ENCODE measurements around the gene NTMT2. TPM values are rescaled to one million over a fixed set of nuclear protein-coding genes. Genes with fewer than 3 reads are reported as not detected.

Gene NTMT2
- total and polyA plus RNA-seq, 2 donors (not counting 1 experiment from before 2014, with no cell fraction given) = not detected

DNA sequence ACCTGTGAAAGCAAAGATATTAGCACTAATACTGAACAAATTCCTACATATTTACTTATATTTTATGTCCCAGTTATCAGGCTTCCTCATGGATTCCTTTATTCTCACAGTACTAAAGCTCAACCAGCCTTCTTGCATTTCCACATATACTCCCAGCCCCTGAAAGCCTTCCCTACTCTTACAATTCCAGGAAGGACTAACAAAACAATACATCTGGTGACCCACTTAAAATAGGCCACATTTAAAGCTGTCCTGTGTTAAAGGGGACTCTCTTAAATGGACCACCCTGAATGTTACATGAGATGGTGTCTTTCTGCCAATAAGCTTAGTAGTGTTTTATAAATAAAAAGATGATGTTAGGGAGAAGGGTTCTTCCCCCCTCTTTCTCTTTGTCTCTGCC is 54.4 kb downstream of the NTMT2 start:
- CTCF ChIA-PET = no interaction called here
- no peak for DNase-seq
- Mint-ChIP-seq H3K9me3 (ENCODE audit: insufficient read depth) (no peaks in the 10 kb centered on the region), H3K27ac (no peak overlapping the region), H3K27me3 (peaks cover 25% of the 10 kb centered on the region), H3K4me1 (no peaks in the 10 kb centered on the region), H3K4me3 (no peak overlapping the region)
- TF ChIP-seq, protein P1, sequence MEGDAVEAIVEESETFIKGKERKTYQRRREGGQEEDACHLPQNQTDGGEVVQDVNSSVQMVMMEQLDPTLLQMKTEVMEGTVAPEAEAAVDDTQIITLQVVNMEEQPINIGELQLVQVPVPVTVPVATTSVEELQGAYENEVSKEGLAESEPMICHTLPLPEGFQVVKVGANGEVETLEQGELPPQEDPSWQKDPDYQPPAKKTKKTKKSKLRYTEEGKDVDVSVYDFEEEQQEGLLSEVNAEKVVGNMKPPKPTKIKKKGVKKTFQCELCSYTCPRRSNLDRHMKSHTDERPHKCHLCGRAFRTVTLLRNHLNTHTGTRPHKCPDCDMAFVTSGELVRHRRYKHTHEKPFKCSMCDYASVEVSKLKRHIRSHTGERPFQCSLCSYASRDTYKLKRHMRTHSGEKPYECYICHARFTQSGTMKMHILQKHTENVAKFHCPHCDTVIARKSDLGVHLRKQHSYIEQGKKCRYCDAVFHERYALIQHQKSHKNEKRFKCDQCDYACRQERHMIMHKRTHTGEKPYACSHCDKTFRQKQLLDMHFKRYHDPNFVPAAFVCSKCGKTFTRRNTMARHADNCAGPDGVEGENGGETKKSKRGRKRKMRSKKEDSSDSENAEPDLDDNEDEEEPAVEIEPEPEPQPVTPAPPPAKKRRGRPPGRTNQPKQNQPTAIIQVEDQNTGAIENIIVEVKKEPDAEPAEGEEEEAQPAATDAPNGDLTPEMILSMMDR (IDR thresholded peaks at IDR 0.05) = no peak
- no peak for TF ChIP-seq EZH2 (IDR thresholded peaks at IDR 0.05; ENCODE audit: borderline replicate concordance, insufficient read depth, low read depth, low read length, poor library complexity, severe bottlenecking)
- H2AFZ ChIP-seq (ENCODE audit: insufficient read depth, low read depth, low read length, poor library complexity, severe bottlenecking) = no peak overlapping the region
- no peaks in the 10 kb centered on the region for H3K79me2 ChIP-seq (ENCODE audit: control insufficient read depth, insufficient read depth, low read length)
- H3K9ac ChIP-seq (ENCODE audit: low read length) = no peak overlapping the region
- no peaks in the 10 kb centered on the region for H4K20me1 ChIP-seq (ENCODE audit: control insufficient read depth, insufficient read depth, low read length, poor library complexity, severe bottlenecking)
- POLR2A ChIA-PET = no interaction called here
- H3K36me3 ChIP-seq (replicated peaks in 1 of 2; ENCODE audit: control extremely low read depth in 1 of 2, control insufficient read depth in 1 of 2, extremely low read depth in 1 of 2, insufficient read depth in 2 of 2, low read length in 1 of 2) = no peaks in the 10 kb centered on the region
- H3K4me2 ChIP-seq (replicated peaks; ENCODE audit: low read depth, low read length, poor library complexity, severe bottlenecking) = no peak overlapping the region
- no peak for ATAC-seq (ENCODE audit: low read depth)
- no peak overlapping the region for H3K27ac ChIP-seq (ENCODE audit: low read length in 2 of 2)
- no peaks in the 10 kb centered on the region for H3K9me3 ChIP-seq (ENCODE audit: control extremely low read depth in 1 of 3, control insufficient read depth in 2 of 3, insufficient read depth in 1 of 3, low read length in 2 of 3)
- no peak overlapping the region for H3K4me3 ChIP-seq (ENCODE audit: control extremely low read depth in 1 of 5, extremely low read depth in 1 of 5, insufficient read depth in 1 of 5, low read depth in 2 of 5, low read length in 4 of 5)
- no peaks in the 10 kb centered on the region for H3K4me1 ChIP-seq (ENCODE audit: control insufficient read depth in 2 of 2, insufficient read depth in 2 of 2, low read length in 2 of 2)
- intact Hi-C loops (cut with micrococcal nuclease) = no loop called here
- H3K27me3 ChIP-seq (replicated peaks in 1 of 4; ENCODE audit: control extremely low read depth in 1 of 4, control insufficient read depth in 3 of 4, insufficient read depth in 4 of 4, low read length in 3 of 4) = peaks cover 0 to 3% (median 1%) of the 10 kb centered on the region in 4 experiments

DNA sequence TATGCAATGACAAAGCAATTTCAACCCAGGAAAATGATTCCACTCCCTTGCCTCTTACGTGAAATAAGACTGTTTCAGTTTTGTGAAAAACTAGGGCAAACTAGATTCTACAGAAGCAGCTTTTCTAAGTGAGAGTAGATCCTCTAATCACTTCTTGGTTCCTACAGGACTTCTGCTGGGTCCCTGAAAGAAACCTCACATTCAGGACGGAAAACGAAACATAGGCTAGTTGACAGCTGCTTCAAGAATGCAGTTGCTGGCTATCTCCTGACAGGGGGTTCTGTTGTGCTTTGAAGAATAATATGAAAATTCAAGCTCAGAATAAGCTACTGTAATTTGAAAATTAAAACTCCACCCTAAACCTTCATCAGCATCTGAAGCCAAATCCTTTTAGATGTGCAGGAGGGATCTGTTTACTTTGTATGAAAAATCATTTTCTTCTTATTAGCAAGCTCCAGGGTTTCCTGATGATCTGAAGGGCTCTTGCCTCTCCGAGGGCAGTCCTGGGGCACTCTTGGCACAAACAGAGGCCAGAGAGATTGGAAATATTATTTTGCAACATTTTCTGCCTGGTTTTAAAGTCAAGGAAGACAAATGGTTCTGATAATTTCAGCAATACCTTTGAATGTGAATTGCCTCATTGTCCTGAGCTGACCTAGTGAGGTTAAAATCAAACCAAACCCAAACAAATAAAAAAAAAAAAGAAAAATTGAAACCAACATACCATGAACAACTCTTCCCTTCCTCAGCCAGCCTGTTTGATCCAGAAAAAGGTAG is 55.0 kb downstream of the NTMT2 start:
- DNase-seq (no peak), ATAC-seq (ENCODE audit: low read depth) (no peak)
- peaks cover 25% of the 10 kb centered on the region for H3K27me3 Mint-ChIP-seq
- POLR2A ChIA-PET = no interaction called here
- Histone ChIP-seq H3K9ac (ENCODE audit: low read length) (no peak overlapping the region), H3K4me3 (ENCODE audit: control extremely low read depth in 1 of 5, extremely low read depth in 1 of 5, insufficient read depth in 1 of 5, low read depth in 2 of 5, low read length in 4 of 5) (no peak overlapping the region), H4K20me1 (ENCODE audit: control insufficient read depth, insufficient read depth, low read length, poor library complexity, severe bottlenecking) (no peaks in the 10 kb centered on the region), H3K27me3 (replicated peaks in 1 of 4; ENCODE audit: control extremely low read depth in 1 of 4, control insufficient read depth in 3 of 4, insufficient read depth in 4 of 4, low read length in 3 of 4) (peaks cover 0 to 3% (median 1%) of the 10 kb centered on the region in 4 experiments), H3K4me2 (replicated peaks; ENCODE audit: low read depth, low read length, poor library complexity, severe bottlenecking) (no peak overlapping the region), H3K4me1 (ENCODE audit: control insufficient read depth in 2 of 2, insufficient read depth in 2 of 2, low read length in 2 of 2) (no peaks in the 10 kb centered on the region), H3K27ac (ENCODE audit: low read length in 2 of 2) (no peak overlapping the region), H2AFZ (ENCODE audit: insufficient read depth, low read depth, low read length, poor library complexity, severe bottlenecking) (no peak overlapping the region), H3K9me3 (ENCODE audit: control extremely low read depth in 1 of 3, control insufficient read depth in 2 of 3, insufficient read depth in 1 of 3, low read length in 2 of 3) (no peaks in the 10 kb centered on the region), H3K79me2 (ENCODE audit: control insufficient read depth, insufficient read depth, low read length) (no peaks in the 10 kb centered on the region), H3K36me3 (replicated peaks in 1 of 2; ENCODE audit: control extremely low read depth in 1 of 2, control insufficient read depth in 1 of 2, extremely low read depth in 1 of 2, insufficient read depth in 2 of 2, low read length in 1 of 2) (no peaks in the 10 kb centered on the region)
- H3K4me3 Mint-ChIP-seq = no peak overlapping the region
- TF ChIP-seq, protein P1 (IDR thresholded peaks at IDR 0.05) = no peak
- no peak for TF ChIP-seq EZH2 (IDR thresholded peaks at IDR 0.05; ENCODE audit: borderline replicate concordance, insufficient read depth, low read depth, low read length, poor library complexity, severe bottlenecking)
- no peaks in the 10 kb centered on the region for H3K4me1 Mint-ChIP-seq
- H3K27ac Mint-ChIP-seq = no peak overlapping the region
- intact Hi-C loops (cut with micrococcal nuclease) = no loop called here
- CTCF ChIA-PET = interaction anchor here (0.7 kb wide), 1 partner anchor 108 kb away, joined by 4 read pairs; no protein-coding TSS in a partner anchor
- WGBS (ENCODE audit: insufficient coverage) = 60% methylated on average over 1 of the region's 4 CpGs
- no peaks in the 10 kb centered on the region for H3K9me3 Mint-ChIP-seq (ENCODE audit: insufficient read depth)
